CD4-positive, alpha-beta T cell (primary cell): ENCODE measurements around the gene ACTR3. TPM values are rescaled to one million over a fixed set of nuclear protein-coding genes. Genes with fewer than 3 reads are reported as not detected.
"Not testable (repeated sequence)": the region's sequence is repeated elsewhere in the genome, so short reads cannot be mapped to it uniquely, and the experiment has no call there.

Experiments used
- ATAC-seq: fragments of 200-7000 bp; cut with Tn5 transposase; one replicate; pipeline ENCODE4 v1.10.0; 2022; ENCODE audit warnings: mild to moderate bottlenecking; ENCODE audit not compliant: poor library complexity
- CTCF ChIA-PET: fragments of 350-600 bp; sonication (Branson Sonifier 250); formaldehyde crosslinking; loops from one replicate; lab custom pipeline; 2021; ENCODE audit warnings: antibody characterized with exemption, inconsistent platforms; lab: Charles Lee
- POLR2A ChIA-PET: fragments of 350-600 bp; sonication (Branson Sonifier 250); formaldehyde crosslinking; loops from one replicate; lab custom pipeline; 2021; ENCODE audit warnings: antibody characterized with exemption, inconsistent platforms; lab: Charles Lee
- DNase-seq, 14 experiments: peaks; one replicate each; pipeline ENCODE4 v3.0.0-alpha.2; 2013 to 2020; ENCODE audit warnings: mixed read lengths in 2 of 14
- H3K27ac ChIP-seq, 2 donors: one replicate each; pipeline versions ENCODE4 v1.5.1 to v1.7.0; 2013; ENCODE audit warnings: low read length in 2 of 2, low read depth in 1 of 2, mild to moderate bottlenecking in 1 of 2
- H3K27me3 ChIP-seq, 2 experiments: 1 replicate in 1 of 2; 2 replicates in 1 of 2; pipeline versions ENCODE4 v1.6.1 to v1.7.0; 2013; ENCODE audit warnings: low read length in 2 of 2, control low read depth in 1 of 2, mild to moderate bottlenecking in 1 of 2, moderate library complexity in 1 of 2; ENCODE audit not compliant: insufficient read depth in 2 of 2, control insufficient read depth in 1 of 2
- H3K36me3 ChIP-seq: one replicate; pipeline ENCODE4 v1.6.1; 2013; ENCODE audit warnings: low read length, control low read depth; ENCODE audit not compliant: insufficient read depth
- H3K4me1 ChIP-seq: one replicate; pipeline ENCODE4 v1.6.1; 2013; ENCODE audit warnings: low read length, control low read depth; ENCODE audit not compliant: insufficient read depth
- H3K4me3 ChIP-seq: one replicate; pipeline ENCODE4 v1.5.1; 2013; ENCODE audit warnings: mild to moderate bottlenecking, low read length, moderate library complexity
- H3K9me3 ChIP-seq, 2 experiments: 1 replicate in 1 of 2; 2 replicates in 1 of 2; pipeline versions ENCODE4 v1.6.1 to v1.7.0; 2013; ENCODE audit warnings: low read length in 2 of 2, mild to moderate bottlenecking in 2 of 2, control low read depth in 1 of 2, moderate library complexity in 1 of 2; ENCODE audit not compliant: control insufficient read depth in 1 of 2, insufficient read depth in 1 of 2
- H3K27ac Mint-ChIP-seq: one replicate; pipeline ENCODE4 v1.8.0; 2020; ENCODE audit warnings: mixed read lengths
- H3K27me3 Mint-ChIP-seq: one replicate; pipeline ENCODE4 v1.8.0; 2021; ENCODE audit warnings: mixed read lengths
- H3K36me3 Mint-ChIP-seq: one replicate; pipeline ENCODE4 v1.8.0; 2021; ENCODE audit warnings: low read depth, mixed read lengths
- H3K4me1 Mint-ChIP-seq: one replicate; pipeline ENCODE4 v1.8.0; 2021; ENCODE audit warnings: low read depth, mixed read lengths
- H3K4me3 Mint-ChIP-seq: one replicate; pipeline ENCODE4 v1.8.0; 2020; ENCODE audit warnings: mild to moderate bottlenecking, mixed read lengths
- H3K9me3 Mint-ChIP-seq: one replicate; pipeline ENCODE4 v1.8.0; 2020; ENCODE audit warnings: mixed read lengths
- intact Hi-C, 2 experiments: fragments of 100-400 bp; cut with DNase I in 1 of 2; cut with micrococcal nuclease in 1 of 2; formaldehyde crosslinking; loops; one replicate each; pipeline versions ENCODE4 v1.15.1 to v1.9.0; 2023 to 2025; cut with DNase I, micrococcal nuclease
- total RNA-seq, 174 experiments: library from RNA in 2 of 174; stranded (reverse) in 2 of 174; gene quantifications; one replicate each; pipeline ENCODE4 v1.2.3 and lab custom pipeline; 2021 to 2026
- TF ChIP-seq, protein P1 (sequence below): fragments of 200-600 bp; IDR thresholded peaks from one replicate; pipeline ENCODE4 v1.8.0; 2022; ENCODE audit warnings: antibody characterized with exemption, mild to moderate bottlenecking

Gene ACTR3
- total RNA-seq, 2 experiments from 2014 or later = 118 to 123 TPM

- H3K4me3 Mint-ChIP-seq = no peak overlapping the region
- intact Hi-C loops = no loop called here
- ChIA-PET CTCF (no interaction called here), POLR2A (interaction anchor here (0.8 kb wide), 1 partner anchor 31 kb away, joined by 3 read pairs; no protein-coding TSS in a partner anchor)
- H3K9me3 ChIP-seq = no peaks in the 10 kb centered on the region
- H3K4me1 ChIP-seq = no peaks in the 10 kb centered on the region
- DNase-seq (no peak), ATAC-seq (no peak)
- no peak overlapping the region for H3K27ac Mint-ChIP-seq
- no peaks in the 10 kb centered on the region for H3K27me3 Mint-ChIP-seq
- peaks cover 4% of the 10 kb centered on the region for H3K36me3 ChIP-seq
- H3K9me3 Mint-ChIP-seq = peaks cover 4% of the 10 kb centered on the region
- H3K27ac ChIP-seq = no peak overlapping the region
- TF ChIP-seq, protein P1, sequence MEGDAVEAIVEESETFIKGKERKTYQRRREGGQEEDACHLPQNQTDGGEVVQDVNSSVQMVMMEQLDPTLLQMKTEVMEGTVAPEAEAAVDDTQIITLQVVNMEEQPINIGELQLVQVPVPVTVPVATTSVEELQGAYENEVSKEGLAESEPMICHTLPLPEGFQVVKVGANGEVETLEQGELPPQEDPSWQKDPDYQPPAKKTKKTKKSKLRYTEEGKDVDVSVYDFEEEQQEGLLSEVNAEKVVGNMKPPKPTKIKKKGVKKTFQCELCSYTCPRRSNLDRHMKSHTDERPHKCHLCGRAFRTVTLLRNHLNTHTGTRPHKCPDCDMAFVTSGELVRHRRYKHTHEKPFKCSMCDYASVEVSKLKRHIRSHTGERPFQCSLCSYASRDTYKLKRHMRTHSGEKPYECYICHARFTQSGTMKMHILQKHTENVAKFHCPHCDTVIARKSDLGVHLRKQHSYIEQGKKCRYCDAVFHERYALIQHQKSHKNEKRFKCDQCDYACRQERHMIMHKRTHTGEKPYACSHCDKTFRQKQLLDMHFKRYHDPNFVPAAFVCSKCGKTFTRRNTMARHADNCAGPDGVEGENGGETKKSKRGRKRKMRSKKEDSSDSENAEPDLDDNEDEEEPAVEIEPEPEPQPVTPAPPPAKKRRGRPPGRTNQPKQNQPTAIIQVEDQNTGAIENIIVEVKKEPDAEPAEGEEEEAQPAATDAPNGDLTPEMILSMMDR = no peak
- H3K4me3 ChIP-seq = no peak overlapping the region
- H3K27me3 ChIP-seq = no peaks in the 10 kb centered on the region
- peaks cover 73% of the 10 kb centered on the region for H3K36me3 Mint-ChIP-seq
- H3K4me1 Mint-ChIP-seq = no peaks in the 10 kb centered on the region
These were observed 44.6 kb upstream of the ACTR3 start for GRCh38 chr2:113845261-113845660.

- peaks cover 67% of the 10 kb centered on the region for H3K36me3 Mint-ChIP-seq
- H3K27me3 Mint-ChIP-seq, H3K27me3 ChIP-seq, H3K4me1 ChIP-seq, H3K27ac ChIP-seq, H3K4me3 ChIP-seq, intact Hi-C loops, H3K9me3 ChIP-seq, ATAC-seq, H3K36me3 ChIP-seq, H3K4me3 Mint-ChIP-seq, DNase-seq, H3K27ac Mint-ChIP-seq, H3K9me3 Mint-ChIP-seq, H3K4me1 Mint-ChIP-seq, CTCF ChIA-PET: not testable (repeated sequence)
- POLR2A ChIA-PET = interaction anchor here (0.8 kb wide), 1 partner anchor 31 kb away, joined by 3 read pairs; no protein-coding TSS in a partner anchor
These were observed 44.1 kb upstream of the ACTR3 start for GRCh38 chr2:113845796-113846195.

GRCh38 chr2:113846429-113846828 is 43.5 kb upstream of the ACTR3 start:
- H3K36me3 Mint-ChIP-seq = peaks cover 67% of the 10 kb centered on the region
- Histone ChIP-seq H3K9me3 (no peaks in the 10 kb centered on the region), H3K4me1 (no peaks in the 10 kb centered on the region), H3K27me3 (no peaks in the 10 kb centered on the region), H3K36me3 (peaks cover 4% of the 10 kb centered on the region), H3K27ac (no peak overlapping the region), H3K4me3 (no peak overlapping the region)
- ATAC-seq = no peak
- H3K4me3 Mint-ChIP-seq = no peak overlapping the region
- no peak for DNase-seq
- TF ChIP-seq, protein P1 = no peak
- intact Hi-C loops = no loop called here
- POLR2A ChIA-PET = no interaction called here
- CTCF ChIA-PET = no interaction called here
- no peak overlapping the region for H3K27ac Mint-ChIP-seq
- H3K9me3 Mint-ChIP-seq = peaks cover 4% of the 10 kb centered on the region
- H3K27me3 Mint-ChIP-seq = no peaks in the 10 kb centered on the region
- no peaks in the 10 kb centered on the region for H3K4me1 Mint-ChIP-seq

GRCh38 chr2:113847144-113847543 is 42.7 kb upstream of the ACTR3 start:
- Mint-ChIP-seq H3K9me3 (peaks cover 4% of the 10 kb centered on the region), H3K4me3 (no peak overlapping the region), H3K27me3 (no peaks in the 10 kb centered on the region), H3K36me3 (peaks cover 67% of the 10 kb centered on the region), H3K27ac (no peak overlapping the region), H3K4me1 (no peaks in the 10 kb centered on the region)
- Histone ChIP-seq H3K27ac (no peak overlapping the region), H3K27me3 (no peaks in the 10 kb centered on the region), H3K4me3 (no peak overlapping the region), H3K9me3 (no peaks in the 10 kb centered on the region), H3K4me1 (no peaks in the 10 kb centered on the region), H3K36me3 (peaks cover 4% of the 10 kb centered on the region)
- intact Hi-C loops = no loop called here
- ChIA-PET CTCF (no interaction called here), POLR2A (interaction anchor here (0.6 kb wide), 1 partner anchor 26 kb away, joined by 4 read pairs; no protein-coding TSS in a partner anchor)
- TF ChIP-seq, protein P1 = no peak
- DNase-seq (no peak), ATAC-seq (no peak)
